Measurements from ENCODE around the gene ATP9B.

DNA sequence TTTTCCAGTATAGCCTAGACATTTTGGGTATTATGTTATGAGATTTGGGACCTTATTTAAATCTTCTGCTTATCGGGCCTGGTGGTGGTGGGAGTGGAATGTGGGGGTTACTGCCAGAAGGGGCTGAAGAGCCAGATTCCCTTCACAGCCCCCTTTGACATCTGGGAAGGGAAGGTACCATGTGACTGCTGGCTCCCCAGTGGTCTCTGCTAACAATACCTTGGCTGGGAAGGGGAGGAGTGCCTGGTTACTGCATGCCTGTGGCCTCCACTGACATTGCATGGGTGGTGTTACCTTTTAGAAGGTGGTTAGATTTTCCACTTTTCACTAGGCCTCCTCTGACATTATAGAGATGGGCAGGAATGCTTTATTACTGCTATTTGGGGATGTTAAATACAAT lies 8.0 kb downstream of the ATP9B start:
- no peak for TF ChIP-seq CTCF (conservative IDR thresholded peaks at IDR 0.05; ENCODE audit: low read depth, low read length)
- TF ChIP-seq EZH2 (IDR thresholded peaks at IDR 0.05; ENCODE audit: borderline replicate concordance, low read depth, low read length, poor library complexity, severe bottlenecking): no peak

Data from A673 (cell line).